HG02678 (cell line): ENCODE results near the gene METTL1.
"Not testable (repeated sequence)": the region's sequence is repeated elsewhere in the genome, so short reads cannot be mapped to it uniquely, and the experiment has no call there.

Source experiments
- ATAC-seq: cut with Tn5 transposase; IDR thresholded peaks from one replicate; pipeline ENCODE4 v1.9.1; 2021; ENCODE audit warnings: mild to moderate bottlenecking, moderate library complexity; ENCODE audit not compliant: unreplicated experiment

Gene METTL1

GRCh38 chr12:57797933-57798332 is 26.0 kb upstream of the METTL1 start:
- ATAC-seq, result no peak

DNA sequence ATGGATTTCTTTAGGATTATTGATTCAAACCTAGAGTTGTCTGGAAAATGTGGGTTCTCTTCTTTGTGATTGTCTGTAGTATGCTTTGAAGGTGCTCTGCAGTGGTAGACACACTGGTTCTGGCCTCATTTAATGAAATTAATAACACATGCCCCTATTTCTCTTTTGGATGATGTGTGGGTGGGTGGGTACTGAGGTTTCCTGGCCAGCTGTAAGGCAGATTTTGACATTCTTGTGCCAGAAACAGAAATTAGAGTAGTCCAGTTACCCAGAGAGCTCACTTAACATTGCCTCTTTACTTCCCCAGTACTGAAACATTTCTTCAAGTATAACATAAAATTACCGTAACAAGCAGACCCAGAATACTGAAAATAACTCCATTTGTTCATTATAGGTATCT is 25.1 kb upstream of the METTL1 start:
- ATAC-seq, result no peak

- ATAC-seq, result no peak
Measured at GRCh38 chr12:57795354-57795753, 23.4 kb upstream of the METTL1 start.

DNA sequence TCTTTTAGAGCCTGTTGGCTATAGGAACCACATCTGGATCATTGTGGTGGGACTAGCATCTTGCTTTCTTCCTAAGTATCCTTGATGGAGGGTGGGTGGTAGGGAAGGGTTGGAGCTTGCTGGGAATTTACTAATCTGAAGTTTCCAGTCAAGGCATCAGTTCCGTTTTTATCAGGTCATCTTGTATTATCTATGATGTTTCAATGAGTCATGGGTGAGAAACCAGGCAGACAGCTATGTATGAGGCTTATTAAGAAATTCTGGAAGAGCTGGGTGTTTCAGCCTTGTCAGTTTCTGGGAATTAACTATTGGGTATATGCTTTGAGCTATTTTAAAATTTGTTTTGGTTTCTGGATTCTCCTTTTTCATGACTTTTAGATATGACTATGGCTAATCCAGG is 22.0 kb upstream of the METTL1 start:
- no peak for ATAC-seq

- no peak for ATAC-seq
Measured at GRCh38 chr12:57783861-57784260, 12.0 kb upstream of the METTL1 start.

- no peak for ATAC-seq
Measured at GRCh38 chr12:57783466-57783801, 11.5 kb upstream of the METTL1 start.

DNA sequence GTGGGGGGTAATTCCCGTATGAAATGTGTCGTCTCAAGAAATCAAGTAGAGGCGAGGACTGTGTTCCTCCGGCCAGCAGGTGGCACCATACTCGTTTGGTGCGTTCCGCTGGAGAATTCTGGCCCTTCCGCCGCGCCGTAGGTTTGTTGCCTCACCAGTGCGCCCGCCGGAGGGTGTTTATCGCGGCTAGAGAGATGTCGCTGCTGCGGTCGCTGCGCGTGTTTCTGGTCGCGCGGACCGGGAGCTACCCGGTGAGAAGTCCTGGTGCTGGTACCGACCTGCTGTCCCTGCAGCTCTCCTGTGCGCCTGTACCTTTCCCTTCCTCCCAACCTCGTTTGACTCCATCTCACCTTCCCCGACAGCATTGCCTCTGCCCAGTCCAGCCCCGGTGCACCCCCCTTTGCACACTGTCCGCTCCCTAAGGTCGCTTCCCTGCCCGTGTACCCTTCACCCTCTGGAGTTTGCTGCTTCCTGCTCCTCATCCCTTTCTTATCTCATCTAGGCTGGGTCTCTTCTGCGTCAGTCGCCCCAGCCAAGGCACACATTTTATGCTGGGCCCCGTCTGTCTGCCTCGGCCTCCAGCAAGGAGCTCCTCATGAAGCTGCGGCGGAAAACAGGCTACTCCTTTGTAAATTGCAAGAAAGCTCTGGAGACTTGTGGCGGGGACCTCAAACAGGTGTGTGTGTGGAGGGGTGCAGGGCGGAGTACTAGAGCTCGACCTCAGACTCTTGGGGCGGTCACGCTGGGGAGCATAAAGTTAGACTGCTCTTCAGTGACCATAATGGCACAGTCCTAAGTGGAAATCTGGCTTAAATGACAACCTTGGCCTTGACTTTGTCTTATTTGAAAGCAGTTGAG is 10.9 kb upstream of the METTL1 start, which contains the start of gene TSFM:
TSFM (plus strand) TSS at position 180 of the 858 bp plus-strand sequence; CDS start at position 195, 15 bp downstream.
- ATAC-seq, result peak; percentile 87

DNA sequence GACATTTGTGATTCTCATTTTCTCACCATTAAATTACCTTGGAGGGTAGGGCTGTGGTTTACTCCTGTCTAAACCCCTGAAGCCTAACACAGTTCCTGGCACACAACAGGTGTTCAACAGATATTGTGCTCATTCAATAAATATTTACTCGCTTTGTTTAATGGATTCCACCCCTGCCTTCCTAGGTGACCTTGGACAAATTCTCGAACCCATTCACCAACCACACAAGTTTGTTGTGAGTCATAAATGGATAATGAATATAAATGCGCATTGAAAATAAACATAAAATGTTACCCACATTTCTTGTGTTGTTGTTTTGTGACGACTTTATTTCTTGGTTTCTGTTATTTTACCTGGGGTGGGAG is 10.3 kb upstream of the METTL1 start:
- peak; percentile 8 for ATAC-seq

GRCh38 chr12:57781801-57782200 is 9.9 kb upstream of the METTL1 start:
- no peak for ATAC-seq

- no peak for ATAC-seq
Measured at GRCh38 chr12:57781244-57781643, 9.3 kb upstream of the METTL1 start.

DNA sequence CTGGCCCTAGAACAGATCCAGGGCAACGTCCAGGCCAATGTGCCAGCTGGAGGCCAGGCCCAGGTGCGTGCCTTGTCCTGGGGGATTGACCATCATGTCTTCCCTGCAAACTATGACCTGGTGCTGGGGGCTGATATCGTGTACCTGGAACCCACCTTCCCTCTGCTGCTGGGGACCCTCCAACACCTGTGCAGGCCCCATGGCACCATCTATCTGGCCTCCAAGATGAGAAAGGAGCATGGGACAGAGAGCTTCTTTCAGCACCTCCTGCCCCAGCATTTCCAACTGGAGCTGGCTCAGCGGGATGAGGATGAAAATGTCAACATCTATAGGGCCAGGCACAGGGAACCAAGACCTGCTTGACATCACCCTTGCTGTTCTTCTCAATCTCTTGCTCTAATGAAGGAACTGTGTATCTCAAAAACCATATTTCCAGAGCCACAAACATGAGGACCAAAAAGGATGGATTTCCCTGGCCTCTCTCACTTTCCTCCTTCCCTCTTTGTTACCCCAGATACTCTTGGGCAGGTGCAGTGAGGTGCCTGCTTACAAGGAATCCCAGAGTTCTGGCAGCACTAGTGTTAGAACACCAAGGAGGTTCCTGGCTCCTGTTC is 8.5 kb upstream of the METTL1 start:
- ATAC-seq, result no peak

DNA sequence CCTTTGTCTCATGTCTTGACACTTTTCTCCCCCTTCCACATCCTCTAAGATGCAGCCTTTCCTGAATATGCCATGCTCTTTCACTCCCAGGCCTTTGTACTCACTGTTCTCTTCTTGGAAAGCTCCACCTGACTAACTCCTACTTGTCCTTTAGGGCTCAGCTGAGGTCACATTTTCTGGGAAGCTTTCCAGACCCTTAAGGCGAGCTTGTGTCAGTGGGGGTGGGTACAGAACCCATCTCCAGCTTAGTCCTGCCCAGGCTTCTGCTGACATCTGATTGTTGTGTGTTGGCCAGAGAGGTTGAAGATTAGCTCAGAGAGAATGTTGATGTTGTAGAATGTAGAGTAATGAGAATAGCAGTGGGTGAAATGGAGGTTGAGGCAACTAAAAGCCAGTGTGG is 7.8 kb upstream of the METTL1 start:
- ATAC-seq, result no peak

DNA sequence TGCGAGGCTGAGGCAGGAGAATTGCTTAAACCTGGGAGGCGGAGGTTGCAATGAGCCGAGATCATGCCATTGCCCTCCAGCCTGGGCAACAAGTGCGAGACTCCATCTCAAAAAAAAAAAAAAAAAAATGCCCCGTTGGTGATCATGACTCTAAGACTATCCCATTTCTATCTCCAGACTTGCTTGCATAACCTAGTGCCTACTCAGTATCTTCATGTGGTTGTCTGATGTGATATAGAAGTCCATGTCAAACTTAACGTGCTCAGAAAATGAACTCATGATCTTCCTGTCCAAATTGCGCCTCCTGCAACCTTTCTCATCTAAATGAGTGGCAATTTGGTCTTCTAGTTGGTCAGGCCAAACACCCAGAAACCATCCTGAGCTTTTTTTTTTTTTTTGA is 6.0 kb upstream of the METTL1 start:
- ATAC-seq, result no peak

- ATAC-seq, result no peak
Measured at GRCh38 chr12:57777367-57777766, 5.5 kb upstream of the METTL1 start.

DNA sequence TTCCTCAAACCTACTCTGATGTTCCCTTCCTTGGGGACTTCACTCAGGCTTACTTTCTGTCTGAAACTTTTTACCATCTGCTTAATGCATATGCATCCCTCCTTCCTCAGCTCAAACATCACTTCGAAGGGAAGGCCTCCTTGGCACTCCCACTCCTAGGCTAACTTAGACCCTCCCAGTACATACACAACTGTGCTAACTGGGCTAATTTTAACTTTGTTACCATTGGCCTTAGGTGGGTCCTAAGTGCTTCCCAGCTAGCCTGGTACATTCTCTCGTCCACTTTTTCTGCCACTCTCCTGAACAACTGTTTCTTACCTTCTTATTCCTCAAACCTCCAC is 4.3 kb upstream of the METTL1 start:
- no peak for ATAC-seq

- ATAC-seq, result no peak
Measured at GRCh38 chr12:57775563-57776246, 3.8 kb upstream of the METTL1 start.

DNA sequence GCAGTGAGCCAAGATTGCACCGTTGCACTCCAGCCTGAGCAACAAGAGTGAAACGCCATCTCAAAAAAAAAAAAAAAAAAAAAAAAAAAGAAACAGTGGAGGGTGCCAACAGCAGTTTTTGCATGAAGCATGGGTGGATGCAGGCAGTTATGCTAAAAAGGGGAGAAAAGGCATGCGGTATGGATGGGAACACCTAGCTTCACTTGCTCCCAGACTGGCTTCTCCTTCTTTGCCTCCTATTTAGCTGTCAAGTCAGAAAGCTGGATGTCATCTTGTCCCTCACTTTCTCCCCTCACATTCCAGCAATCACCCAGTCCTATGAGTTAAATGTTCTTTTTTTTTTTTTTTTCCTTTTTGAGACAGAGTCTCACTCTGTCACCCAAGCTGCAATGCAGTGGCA is 3.1 kb upstream of the METTL1 start:
- no peak for ATAC-seq

DNA sequence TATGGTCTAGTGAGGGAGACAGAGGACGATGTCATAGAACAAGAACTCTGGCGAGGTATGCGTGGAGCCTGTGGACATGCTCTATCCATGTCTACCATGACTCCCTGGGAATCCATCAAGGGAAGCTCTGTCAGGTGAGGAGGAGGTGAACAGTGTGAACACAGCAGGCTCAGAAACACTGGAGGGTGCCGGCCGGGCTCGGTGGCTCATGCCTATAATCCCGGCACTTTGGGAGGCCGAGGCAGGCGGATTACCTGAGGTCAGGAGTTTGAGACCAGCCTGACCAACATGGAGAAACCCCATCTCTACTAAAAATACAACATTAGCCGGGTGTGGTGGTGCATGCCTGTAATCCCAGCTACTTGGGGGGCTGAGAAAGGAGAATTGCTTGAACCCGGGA is 2.7 kb upstream of the METTL1 start:
- ATAC-seq, result not testable (repeated sequence)

DNA sequence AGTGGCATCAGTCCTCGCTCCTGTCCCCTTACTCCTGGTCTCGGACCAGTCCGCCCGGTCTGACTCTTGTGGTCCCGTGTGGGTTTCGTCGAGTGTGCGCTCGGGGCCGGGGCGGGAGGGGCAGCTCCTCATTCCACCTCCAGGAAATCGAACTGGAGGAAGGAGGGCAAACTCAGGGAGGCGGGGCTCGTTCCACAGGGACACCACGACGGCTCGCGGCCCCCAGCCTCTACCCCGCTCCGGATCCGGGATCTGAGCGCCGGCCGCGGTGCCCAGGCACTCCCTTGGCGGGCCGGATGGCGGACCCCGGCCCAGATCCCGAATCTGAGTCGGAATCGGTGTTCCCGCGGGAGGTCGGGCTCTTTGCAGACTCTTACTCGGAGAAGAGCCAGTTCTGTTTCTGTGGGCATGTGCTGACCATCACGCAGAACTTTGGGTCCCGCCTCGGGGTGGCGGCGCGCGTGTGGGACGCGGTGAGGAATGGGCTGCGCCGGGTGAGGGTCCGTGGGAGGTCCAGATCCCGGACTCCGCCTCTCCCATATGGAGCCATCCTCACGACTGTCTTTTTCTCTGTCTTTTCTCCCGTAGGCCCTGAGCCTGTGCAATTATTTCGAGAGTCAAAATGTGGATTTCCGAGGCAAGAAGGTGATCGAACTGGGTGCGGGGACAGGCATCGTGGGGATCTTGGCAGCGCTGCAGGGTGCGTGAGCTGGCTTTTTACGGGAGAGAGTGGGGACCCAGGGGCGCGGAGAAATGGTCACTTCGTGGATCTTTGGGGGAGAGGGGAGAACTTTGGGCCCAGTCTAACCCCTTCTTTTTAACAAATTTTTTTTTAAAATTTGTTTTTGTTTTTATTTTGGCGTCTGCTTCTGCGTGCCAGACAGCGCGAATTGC is 771 bp upstream of the METTL1 start, which contains the start of gene EEF1AKMT3:
EEF1AKMT3 (plus strand) TSS at position 186 of the 894 bp plus-strand sequence; CDS start at position 297, 111 bp downstream.
- ATAC-seq, result peak; percentile 17

DNA sequence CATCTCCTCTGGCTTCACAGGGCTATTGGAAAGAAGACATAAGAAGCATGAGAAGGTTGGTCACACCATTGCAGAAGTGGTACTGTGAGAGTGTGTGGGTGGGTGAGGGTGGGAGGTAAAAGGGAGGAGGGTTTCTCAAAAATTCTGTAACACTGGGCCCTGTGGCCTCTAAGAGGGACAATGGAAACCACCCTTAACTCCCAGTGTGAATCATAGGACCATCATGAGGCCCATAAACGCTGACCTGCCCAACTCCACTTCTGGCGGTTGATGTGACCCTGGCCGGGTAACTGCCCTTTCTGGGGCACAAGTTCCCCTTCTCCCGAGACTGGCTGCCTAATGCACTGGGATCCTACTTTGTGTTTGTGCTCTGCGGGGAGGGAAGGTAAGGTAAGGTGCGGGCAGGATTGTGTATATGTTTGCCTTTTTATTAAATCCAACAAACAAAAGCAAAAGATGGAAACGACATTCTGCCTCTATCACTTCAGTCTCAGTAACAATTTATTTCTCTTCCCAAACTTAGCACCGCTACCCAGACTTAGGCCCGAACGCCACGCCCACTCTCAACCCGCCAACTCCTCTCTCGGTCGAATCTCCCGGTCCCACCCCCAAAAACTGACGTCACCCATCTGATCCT is 551 bp downstream of the METTL1 start:
- ATAC-seq, result peak; percentile 75
